Mucosa of descending colon (tissue), 3 donors: ENCODE data around the gene SHISA3. TPM values are rescaled to one million over a fixed set of nuclear protein-coding genes. Genes with fewer than 3 reads are reported as not detected.
"Not testable (repeated sequence)": the region's sequence is repeated elsewhere in the genome, so short reads cannot be mapped to it uniquely, and the experiment has no call there.

Experiments used
- ATAC-seq: fragments of 200-7000 bp; cut with Tn5 transposase; one replicate; pipeline ENCODE4 v1.9.1; 2020; ENCODE audit warnings: mild to moderate bottlenecking, moderate library complexity
- DNase-seq, 3 donors: peaks; one replicate each; pipeline ENCODE4 v3.0.0-alpha.2; 2020
- H3K36me3 ChIP-seq: fragments of 200-600 bp; one replicate; pipeline ENCODE4 v1.8.0; 2021; ENCODE audit warnings: low read depth, mild to moderate bottlenecking
- H3K4me1 ChIP-seq: fragments of 200-600 bp; one replicate; pipeline ENCODE4 v1.8.0; 2021; ENCODE audit warnings: low read depth, mild to moderate bottlenecking
- H3K4me3 ChIP-seq: fragments of 200-600 bp; one replicate; pipeline ENCODE4 v1.8.0; 2021; ENCODE audit warnings: mild to moderate bottlenecking
- H3K9me3 ChIP-seq: fragments of 200-600 bp; one replicate; pipeline ENCODE4 v1.8.0; 2021; ENCODE audit warnings: mild to moderate bottlenecking
- intact Hi-C, 2 donors: fragments of 100-400 bp; cut with DNase I in 1 of 2; cut with micrococcal nuclease in 1 of 2; formaldehyde crosslinking; loops; one replicate each; pipeline versions ENCODE4 v1.11.0 to v1.11.1; 2022; cut with DNase I, micrococcal nuclease
- total RNA-seq, 3 donors: library from RNA; stranded (reverse); fragmentation: NEBNext Ultra II Directional in 2 of 3; extraction: Animal tissue kit (Norgen Biotek cat#: 25700) in 2 of 3; gene quantifications; one replicate each; pipeline versions ENCODE4 v1.2.1 to v1.2.4, GENCODE V29; 2021 to 2023
- TF ChIP-seq, protein P1 (sequence below): fragments of 200-600 bp; IDR thresholded peaks from one replicate; pipeline ENCODE4 v1.8.0; 2022; ENCODE audit warnings: antibody characterized with exemption, mild to moderate bottlenecking
- donor health status: DM: no; HTN: no; CAD: no; lungs with moderate emphysema.
- donor health status: DM: no; HTN: no; CAD: no.
- donor health status: DM: no; HTN: yes; CAD: no.

Gene SHISA3
- total RNA-seq, 3 donors from 2014 or later: 0.90 to 1.9 (median 1.6) TPM

DNA sequence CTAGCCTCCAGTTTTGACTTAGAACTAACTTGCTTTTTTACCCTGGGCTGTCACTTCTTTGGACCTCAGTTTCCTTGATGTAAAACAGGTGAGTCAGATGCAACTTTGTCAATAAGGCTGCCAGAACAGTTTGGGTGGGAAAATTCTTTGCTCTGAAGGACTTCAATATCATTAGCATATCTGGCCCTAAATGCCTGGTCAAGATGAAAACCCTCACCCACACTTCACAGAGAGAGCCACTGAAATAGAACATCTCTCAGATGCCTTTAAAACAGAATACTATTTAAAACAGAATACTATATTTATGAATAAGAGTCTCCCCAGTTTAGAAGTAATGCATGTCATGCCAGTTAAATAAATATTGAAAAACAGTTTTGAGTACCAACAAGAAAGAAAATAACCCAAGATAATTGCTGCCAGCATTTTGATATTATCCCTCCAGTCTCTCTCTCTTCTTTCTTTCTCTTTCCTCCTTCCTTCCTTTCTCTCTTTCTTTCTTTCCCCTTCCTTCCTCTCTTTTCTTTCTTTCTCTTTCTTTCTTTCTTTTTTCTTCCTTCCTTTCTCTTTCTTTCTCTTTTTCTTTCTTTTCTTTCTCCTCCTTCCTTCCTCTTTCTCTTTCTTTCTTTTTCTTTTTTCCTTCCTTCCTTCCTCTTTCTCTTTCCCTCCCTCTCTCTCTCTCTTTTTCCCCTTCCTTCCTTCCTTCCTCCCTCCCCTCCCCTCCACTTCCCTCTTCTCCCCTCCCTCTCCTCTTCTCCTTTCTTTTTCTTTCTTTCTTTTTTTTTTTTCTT, 32.8 kb upstream of the SHISA3 start:
- intact Hi-C loops: no loop called here
- no peak overlapping the region for H3K4me3 ChIP-seq
- ATAC-seq (no peak), DNase-seq (no peak)
- TF ChIP-seq, protein P1, sequence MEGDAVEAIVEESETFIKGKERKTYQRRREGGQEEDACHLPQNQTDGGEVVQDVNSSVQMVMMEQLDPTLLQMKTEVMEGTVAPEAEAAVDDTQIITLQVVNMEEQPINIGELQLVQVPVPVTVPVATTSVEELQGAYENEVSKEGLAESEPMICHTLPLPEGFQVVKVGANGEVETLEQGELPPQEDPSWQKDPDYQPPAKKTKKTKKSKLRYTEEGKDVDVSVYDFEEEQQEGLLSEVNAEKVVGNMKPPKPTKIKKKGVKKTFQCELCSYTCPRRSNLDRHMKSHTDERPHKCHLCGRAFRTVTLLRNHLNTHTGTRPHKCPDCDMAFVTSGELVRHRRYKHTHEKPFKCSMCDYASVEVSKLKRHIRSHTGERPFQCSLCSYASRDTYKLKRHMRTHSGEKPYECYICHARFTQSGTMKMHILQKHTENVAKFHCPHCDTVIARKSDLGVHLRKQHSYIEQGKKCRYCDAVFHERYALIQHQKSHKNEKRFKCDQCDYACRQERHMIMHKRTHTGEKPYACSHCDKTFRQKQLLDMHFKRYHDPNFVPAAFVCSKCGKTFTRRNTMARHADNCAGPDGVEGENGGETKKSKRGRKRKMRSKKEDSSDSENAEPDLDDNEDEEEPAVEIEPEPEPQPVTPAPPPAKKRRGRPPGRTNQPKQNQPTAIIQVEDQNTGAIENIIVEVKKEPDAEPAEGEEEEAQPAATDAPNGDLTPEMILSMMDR: no peak
- no peaks in the 10 kb centered on the region for H3K9me3 ChIP-seq
- H3K4me1 ChIP-seq: no peaks in the 10 kb centered on the region
- no peaks in the 10 kb centered on the region for H3K36me3 ChIP-seq

DNA sequence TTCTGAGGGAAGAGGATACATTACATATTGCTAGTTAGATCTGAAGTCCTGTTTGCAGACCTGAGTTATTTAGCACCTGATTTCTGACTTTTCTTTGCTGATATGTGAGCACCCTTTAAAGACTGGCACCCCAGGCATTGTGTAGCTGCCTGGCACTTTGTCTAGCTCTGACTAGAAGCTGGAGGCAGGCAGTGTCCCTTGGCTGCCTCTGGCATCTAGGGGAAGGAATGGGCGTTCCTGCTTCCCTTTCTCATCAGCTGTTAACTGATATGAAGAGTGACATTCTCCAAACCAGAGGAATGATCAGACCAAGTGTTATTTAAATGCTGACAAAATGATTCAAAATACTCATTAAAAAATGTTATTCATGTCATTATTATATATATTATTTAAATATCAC, 30.3 kb upstream of the SHISA3 start:
- Histone ChIP-seq H3K36me3 (no peaks in the 10 kb centered on the region), H3K9me3 (no peaks in the 10 kb centered on the region), H3K4me1 (no peaks in the 10 kb centered on the region), H3K4me3 (no peak overlapping the region)
- ATAC-seq (no peak), DNase-seq (no peak)
- intact Hi-C loops: no loop called here
- TF ChIP-seq, protein P1: no peak

DNA sequence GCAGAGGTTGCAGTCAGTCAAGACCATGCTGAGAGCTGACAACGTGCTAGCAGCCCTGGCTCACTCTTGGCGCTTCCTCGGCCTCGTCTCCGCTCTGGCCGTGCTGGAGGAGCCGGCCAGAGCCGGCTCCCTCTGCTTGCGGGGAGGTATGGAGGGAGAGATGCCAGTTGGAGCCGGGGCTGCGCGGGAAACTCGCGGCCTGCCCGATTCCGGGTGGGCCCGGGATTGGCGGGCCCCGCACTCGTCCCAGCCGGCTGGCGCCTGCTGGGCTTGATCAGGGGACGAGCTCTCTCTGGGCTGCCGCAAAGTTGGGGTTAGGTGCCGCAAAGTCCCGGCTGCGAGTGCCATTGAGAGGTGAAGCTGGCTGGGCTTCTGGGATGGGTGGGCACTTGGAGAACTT, 27.8 kb upstream of the SHISA3 start:
- no peaks in the 10 kb centered on the region for H3K36me3 ChIP-seq
- no peaks in the 10 kb centered on the region for H3K9me3 ChIP-seq
- DNase-seq: no peak
- no peaks in the 10 kb centered on the region for H3K4me1 ChIP-seq
- no peak for ATAC-seq
- intact Hi-C loops: no loop called here
- no peak overlapping the region for H3K4me3 ChIP-seq
- TF ChIP-seq, protein P1: no peak

DNA sequence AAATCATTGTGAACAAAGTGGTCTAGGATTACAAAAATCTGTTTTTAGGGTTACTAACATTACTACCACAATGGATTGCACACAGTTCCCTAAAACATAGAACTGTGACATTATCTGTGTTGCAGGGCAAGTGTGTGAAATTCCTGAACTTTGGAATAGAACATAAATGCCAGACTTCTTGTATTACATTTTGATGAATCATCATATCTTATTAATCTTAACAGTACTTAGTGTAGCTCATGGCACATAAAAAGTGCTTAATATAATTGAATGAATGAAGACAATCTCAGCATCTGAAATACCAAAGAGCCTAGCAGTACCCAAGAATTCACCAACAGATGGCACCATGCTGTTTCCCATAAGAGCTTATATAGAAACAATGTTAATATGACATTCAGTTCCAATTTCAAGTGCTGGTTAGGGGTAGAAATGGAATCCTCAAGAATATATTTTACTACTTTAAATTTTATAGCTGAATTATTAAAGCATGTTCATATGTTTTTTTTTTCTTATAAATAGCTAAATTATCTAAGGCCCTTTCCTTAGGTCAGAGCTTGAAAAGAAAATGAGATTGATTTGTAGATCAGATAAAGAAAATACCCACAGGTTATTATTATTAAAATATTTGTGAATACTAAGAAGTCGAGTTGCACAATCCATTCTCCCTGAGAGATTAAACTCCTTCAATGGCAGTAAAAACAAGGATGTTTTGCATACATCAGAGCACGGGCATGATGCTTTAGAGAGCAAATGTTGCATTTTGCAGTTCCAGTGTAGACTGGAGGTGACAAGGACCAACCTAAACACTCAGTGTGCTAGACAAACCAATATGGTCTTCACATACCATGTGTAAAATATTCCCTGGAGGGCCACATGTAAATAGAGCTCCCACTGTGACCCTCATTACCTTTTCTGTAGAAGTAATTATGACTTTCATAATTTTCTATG, 25.7 kb upstream of the SHISA3 start:
- ATAC-seq: peak; percentile 37
- intact Hi-C loops: no loop called here

DNA sequence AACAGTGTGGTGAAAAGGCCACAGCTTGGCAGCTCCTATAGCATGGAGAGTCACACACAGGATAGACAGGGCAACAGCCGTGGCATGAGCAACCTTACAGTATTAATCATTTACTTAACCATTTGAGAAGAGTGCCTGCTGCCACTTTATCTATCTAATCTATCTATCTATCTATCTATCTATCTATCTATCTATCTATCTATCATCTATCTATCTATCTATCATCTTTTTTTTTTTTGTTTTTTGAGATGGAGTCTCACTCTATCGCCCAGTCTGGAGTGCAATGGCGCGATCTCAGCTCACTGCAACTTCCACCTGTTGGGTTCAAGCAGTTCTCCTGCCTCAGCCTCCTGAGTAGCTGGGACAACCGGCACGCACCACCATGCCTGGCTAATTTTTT, 25.0 kb upstream of the SHISA3 start:
- intact Hi-C loops, H3K9me3 ChIP-seq, DNase-seq, H3K4me1 ChIP-seq, H3K36me3 ChIP-seq, H3K4me3 ChIP-seq, ATAC-seq: not testable (repeated sequence)

More for the DNA sequence above, 25.7 kb upstream of the SHISA3 start:
- H3K4me1 ChIP-seq: no peaks in the 10 kb centered on the region
- H3K36me3 ChIP-seq: no peaks in the 10 kb centered on the region
- H3K9me3 ChIP-seq: no peaks in the 10 kb centered on the region
- DNase-seq: peak in 1 of 3 donors; percentile 52
- no peak overlapping the region for H3K4me3 ChIP-seq
- TF ChIP-seq, protein P1: no peak

DNA sequence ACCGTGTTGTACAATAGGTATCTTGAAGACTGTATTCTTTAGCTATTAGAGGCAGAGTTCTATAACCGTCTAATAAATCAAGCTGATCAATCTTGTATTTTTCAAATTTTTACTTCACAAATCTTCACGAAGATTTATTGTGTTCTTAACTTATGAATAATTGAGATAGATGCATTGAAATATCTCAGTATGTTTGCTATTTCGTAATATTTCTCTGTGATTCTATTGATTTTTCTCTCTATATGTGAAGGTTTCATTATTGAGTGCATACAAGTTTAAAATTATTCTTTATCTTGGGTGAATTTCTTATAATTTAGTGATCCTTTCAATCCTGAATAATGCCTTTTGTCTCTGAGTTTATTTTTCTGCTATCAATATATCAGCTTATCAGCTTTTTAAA, 19.8 kb upstream of the SHISA3 start:
- Histone ChIP-seq H3K36me3 (no peaks in the 10 kb centered on the region), H3K4me1 (no peaks in the 10 kb centered on the region), H3K9me3 (no peaks in the 10 kb centered on the region), H3K4me3 (no peak overlapping the region)
- DNase-seq (no peak), ATAC-seq (no peak)
- TF ChIP-seq, protein P1: no peak
- intact Hi-C loops: no loop called here
